Measurements from ENCODE around the gene P2RX3. TPM values are rescaled to one million over a fixed set of nuclear protein-coding genes. Genes with fewer than 3 reads are reported as not detected.
A peak's percentile ranks its signal among the peaks of the same experiment; 100 is the strongest.

P2RX3 gene
- total RNA-seq, 1 experiment from 2014 or later = not detected

- no peak for DNase-seq (ENCODE audit: low spot score)
These were observed 28.8 kb upstream of the P2RX3 start for GRCh38 chr11:57309106-57310059.

GRCh38 chr11:57310091-57310490 is 28.1 kb upstream of the P2RX3 start:
- no peak for DNase-seq (ENCODE audit: low spot score)

- peak; percentile 20 for DNase-seq (ENCODE audit: low spot score)
These were observed 27.5 kb upstream of the P2RX3 start for GRCh38 chr11:57310630-57311086.

DNA sequence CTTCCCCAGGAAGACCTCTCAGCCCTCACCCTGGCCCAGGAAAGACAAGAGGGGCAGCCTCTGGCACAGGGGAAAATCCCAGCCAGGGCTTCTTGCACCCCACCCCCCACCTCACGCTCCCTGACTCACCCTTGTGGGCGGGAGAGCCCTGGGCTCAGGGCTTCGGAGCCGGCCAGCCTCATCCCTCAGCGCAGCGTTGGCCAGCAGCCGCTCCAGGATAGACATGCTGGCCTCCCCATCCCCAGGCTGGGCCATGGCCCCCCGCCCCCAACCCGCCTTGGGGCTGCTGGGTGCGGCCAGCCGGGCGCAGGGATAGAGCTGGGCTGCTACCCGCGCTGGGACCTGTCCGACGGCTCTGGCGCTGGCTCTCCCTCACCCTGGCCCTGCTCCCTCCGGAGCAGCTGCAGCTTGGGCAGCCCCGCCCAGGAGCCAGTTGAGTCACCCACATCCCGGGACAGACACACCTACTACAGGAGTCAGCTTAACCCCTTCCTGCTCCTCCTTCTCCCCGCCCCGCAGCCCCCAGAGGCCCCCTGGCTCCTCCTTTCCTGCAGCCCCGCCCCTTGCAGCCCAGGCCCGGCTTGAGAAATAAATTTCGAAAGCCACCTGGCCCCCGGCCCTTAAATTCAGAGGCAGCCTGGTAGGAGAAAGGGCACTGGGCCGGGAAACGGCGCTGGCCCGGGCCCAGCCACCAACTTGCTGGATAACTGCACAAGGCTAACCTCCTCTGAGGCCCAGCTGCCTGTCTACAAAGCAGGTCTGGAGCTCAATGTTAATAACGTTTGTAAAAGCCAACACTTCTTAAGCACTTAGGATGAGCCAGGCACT is 26.8 kb upstream of the P2RX3 start:
- peak; percentile 96 for DNase-seq (ENCODE audit: low spot score)

- peak; percentile 36 for DNase-seq (ENCODE audit: low spot score)
These were observed 25.6 kb upstream of the P2RX3 start for GRCh38 chr11:57312511-57313021.

DNA sequence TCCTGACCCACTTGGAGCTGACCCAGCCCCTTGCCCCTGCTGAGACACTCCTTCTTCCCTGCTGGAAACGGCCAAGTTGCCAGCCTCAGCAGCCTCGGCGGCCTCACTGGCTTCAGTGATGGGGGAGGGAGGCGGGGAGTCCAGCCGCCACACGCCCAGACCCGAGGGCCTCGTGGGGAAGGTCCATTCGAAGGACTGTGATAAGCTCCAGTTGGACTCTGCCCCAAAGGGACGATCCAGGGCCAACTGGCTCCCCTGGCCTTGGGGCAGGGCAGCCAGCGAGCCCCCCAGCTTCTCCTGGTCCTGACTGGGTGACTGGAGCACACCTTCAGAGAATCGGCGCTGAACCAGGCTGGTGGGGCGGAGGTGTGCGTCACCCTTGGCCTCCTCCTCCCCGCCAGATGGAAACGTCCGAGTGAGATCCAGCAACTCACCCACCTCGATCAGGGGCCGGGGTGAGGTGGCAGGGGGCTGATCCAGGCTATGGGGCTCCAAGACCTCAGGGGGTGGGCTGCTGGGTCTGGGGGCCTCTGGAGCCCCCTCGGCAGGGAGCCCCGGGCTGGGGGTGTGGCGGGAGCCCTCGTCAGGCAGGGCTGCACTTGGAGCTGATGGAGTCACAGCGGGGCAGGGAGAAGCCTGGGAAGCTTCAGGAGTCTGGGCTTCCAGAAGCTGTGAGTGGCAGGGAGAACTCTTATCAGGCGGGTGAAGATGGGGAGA is 24.9 kb upstream of the P2RX3 start:
- DNase-seq (ENCODE audit: low spot score) = no peak

DNA sequence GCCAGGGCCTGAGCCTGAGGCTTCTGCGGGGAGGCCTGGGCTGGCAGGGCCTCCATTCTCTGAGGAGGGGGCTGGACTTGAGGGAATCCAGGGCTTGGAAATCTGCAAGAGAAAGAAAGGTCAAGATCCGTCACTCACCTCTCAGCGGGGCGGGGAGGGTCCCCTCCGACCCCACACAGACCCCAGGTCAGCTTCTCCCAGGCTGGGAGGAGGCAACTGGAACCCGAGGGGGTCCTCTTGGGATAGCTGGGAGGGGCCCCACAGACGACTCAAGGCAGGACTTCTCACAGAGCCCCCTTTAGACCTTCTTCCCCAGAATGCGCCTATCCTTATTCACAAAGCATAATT is 24.4 kb upstream of the P2RX3 start:
- no peak for DNase-seq (ENCODE audit: low spot score)

DNA sequence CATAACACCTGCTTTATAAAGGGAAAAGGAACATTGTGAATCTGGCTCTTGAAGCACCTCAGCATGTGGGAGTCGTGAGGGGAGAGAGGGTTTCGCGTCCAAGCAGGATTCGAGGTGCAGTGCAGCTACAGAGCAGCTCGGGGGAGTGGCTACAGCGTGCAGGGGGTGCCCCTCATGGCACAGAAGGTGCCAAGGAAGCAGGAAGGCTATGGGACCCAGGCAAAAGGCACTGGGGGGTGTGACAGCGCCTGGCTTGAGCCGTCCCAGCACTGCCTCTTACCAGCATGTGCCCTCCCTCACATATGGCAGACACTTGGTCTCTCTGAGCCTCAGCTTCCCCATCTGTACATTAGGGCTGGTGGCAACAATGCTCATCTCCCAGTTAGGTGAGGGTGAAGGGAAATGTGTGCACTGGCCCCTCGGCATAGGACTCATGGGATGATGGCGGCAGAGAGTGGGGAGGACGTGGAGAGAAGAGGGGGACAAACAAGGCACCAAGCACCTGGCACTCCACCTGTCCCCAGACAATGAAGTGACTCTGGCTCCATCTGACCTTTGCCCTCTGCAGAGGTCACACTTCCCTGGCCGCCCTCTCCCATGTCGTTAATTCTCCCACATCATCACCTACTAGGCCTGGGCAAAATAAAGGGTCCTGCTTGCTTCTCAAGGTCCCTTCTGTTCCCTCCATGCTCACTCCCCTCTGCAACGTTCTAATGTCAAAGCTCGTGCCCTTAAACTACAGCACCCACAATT is 23.8 kb upstream of the P2RX3 start:
- no peak for DNase-seq (ENCODE audit: low spot score)

DNA sequence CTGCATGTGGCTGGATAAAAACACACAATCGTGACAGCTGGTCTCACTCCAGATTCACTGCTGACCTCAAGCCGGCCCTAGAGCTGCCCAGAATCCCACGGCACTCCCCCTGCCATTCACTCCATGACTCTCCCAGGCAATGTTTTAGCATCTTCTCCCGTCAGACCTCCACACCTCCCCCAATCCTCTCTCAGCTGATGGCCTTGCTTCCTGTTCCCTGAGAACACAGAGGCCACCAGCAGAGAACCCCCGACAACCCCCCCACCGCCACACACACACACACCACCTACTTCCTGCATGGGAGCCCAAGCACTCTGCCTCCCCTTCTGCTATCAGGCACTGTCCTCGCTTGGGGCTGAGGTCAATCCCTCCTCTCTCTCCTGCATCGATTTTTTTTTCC is 22.7 kb upstream of the P2RX3 start:
- DNase-seq (ENCODE audit: low spot score) = no peak

- DNase-seq (ENCODE audit: low spot score) = no peak
These were observed 22.1 kb upstream of the P2RX3 start for GRCh38 chr11:57316017-57316416.

GRCh38 chr11:57318178-57318577 is 20.0 kb upstream of the P2RX3 start:
- no peak for DNase-seq (ENCODE audit: low spot score)

DNA sequence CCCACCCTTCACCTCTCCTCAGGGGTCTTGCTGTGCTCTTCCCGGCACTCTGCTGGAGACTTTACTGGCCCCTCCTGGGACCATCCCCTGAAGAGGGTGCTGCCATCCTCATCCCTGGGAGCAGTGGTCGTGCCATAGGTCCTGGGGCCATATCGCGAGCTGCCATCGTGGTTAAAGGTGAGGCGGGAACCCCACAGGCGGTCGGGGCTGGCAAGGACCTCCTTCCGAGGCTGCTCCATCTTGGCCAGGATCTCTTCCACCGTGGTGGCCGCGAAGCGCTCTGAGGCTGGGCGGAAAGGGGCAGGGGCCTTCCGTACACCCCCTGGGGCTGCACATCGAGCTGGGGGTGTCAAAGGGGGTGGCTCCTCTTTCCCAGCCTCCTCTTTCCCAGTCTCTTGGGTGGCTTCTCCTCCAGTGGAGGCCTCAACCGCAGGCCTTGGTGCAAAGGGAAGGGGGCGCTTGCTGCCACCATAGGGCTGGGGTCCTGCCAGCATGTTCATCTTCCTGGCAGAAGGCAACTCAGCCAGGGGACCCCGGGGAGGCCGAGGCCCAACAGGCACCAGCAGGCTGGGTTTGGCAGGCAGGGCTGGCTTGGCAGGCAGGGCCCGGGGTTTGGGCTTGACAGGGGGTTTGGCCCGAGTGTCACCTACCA is 18.0 kb upstream of the P2RX3 start:
- no peak for DNase-seq (ENCODE audit: low spot score)

DNA sequence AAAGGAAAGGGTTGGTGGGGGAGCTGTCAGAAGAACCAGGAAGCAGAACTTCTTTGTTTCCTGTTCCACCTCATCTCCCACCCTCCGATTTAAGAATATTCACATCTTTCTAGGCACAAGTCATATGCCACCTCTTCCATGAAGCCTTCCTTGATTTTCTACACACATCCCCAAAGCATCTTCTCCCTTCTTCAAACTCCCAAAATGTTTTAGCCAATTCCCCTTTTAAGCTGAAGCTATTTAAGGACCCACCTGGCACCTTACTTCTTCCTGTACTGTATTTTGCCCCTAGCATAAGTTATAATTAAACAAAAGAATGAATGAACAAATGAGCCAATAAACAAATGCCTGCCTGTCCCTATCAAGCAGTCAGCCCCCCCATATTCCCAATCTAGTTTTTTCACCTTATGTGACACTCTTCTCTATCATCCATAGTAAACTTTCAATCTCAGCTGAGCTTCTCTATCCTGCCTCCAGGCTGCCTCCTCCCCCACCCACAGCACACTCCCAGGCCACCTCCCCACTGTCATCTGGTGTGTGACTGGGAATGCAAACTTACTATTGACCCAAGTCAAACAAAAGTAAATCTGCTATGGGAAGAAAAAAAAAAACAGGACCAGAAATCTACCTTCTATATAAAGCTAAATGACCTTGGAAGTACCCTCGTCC is 17.3 kb upstream of the P2RX3 start:
- no peak for DNase-seq (ENCODE audit: low spot score)

GRCh38 chr11:57321388-57322255 is 16.5 kb upstream of the P2RX3 start:
- DNase-seq (ENCODE audit: low spot score) = peak; percentile 52

- DNase-seq (ENCODE audit: low spot score) = peak; percentile 98
These were observed 15.6 kb upstream of the P2RX3 start for GRCh38 chr11:57322256-57323166.

GRCh38 chr11:57323167-57323854 is 14.8 kb upstream of the P2RX3 start:
- DNase-seq (ENCODE audit: low spot score) = peak; percentile 52

DNA sequence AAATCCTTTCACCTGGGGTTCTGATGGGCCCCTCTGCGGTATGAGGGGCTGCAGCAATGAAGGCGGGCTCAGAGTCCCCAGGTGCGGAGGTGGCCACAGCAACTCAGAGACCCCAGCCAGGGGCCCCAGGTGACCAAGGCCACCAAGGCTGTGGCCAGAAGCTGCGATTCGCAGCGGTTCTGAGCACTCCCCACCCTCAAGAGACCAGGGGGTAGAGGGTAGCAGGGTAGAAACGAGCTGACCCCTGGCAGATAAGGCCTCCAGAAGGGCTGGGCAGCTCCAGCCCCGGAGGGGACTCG is 14.3 kb upstream of the P2RX3 start:
- no peak for DNase-seq (ENCODE audit: low spot score)

Measured in HT-29 (cell line).